Measurements from ENCODE around the gene LRBA.

Gene LRBA

DNA sequence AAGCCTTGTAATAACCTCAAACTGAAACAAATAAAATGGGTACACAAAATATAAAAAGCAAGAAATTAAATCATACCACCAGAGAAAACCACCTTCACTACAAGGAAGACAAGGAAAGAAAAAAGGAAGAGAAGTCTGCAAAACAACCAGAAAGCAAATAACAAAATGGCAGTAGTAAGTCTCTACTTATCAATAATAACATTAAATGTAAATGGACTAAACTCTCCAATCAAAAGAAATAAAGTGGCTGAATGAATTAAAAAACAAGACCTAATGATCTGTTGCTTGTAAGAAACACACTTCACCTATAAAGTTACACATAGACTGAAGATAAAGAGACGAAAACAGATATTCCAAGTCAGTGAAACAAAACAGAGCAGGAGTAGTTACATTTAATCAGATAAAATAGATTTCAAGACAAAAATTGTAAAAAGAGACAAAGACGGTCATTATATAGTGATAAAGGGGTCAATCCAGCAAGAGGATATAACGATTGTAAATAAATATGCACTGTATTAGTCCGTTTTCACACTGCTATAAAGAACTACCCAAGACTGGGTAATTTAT lies 289.0 kb downstream of the LRBA start:
- DNase-seq (ENCODE audit: low spot score) = no peak

GRCh38 chr4:150723727-150724411 lies 291.2 kb downstream of the LRBA start:
- DNase-seq (ENCODE audit: low spot score) = no peak

DNA sequence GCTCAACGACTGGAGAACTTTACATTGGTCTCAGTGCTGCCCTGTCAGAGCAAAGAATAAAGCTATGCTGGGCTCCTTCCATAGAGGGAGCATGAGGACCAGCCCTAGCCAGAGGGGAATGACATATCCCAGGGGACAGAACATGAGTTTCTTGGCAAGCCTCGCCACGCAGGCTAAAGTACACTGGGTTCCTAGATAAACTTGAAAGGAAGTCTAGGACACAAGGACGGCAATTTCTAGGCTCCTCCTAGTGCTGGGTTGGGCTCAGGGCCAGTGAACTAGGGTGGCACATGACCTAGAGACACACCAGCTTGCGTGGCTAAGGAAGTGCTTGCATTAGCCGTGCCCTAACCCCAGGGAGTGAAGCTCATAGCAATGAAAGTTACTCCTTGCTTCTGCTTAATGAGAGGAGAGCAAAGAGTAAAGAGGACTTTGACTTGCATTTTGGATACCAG lies 292.1 kb downstream of the LRBA start:
- DNase-seq (ENCODE audit: low spot score) = no peak

- no peak for DNase-seq (ENCODE audit: low spot score)
Measured at GRCh38 chr4:150720973-150721518, 294.0 kb downstream of the LRBA start.

DNA sequence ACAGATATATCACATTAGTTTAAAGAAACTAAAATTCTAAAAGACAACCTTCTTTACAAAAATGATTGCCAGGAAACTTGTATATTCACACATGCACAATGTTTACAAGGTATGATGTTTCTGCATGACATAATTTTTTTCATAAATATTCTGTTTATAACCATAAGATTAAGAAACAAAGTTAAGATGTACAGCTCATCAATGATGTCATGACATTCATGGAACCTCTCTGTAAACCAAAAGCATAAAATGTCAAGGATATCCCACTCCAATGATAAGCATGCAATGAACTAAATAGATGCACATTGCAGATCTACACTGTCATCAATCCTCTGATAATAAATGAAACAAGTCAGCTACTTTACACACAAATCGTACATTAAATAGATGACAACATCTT lies 297.1 kb downstream of the LRBA start:
- DNase-seq (ENCODE audit: low spot score) = no peak

- DNase-seq (ENCODE audit: low spot score) = no peak
Measured at GRCh38 chr4:150714462-150715438, 300.3 kb downstream of the LRBA start.

GRCh38 chr4:150713251-150713650 lies 301.8 kb downstream of the LRBA start:
- no peak for DNase-seq (ENCODE audit: low spot score)

- no peak for DNase-seq (ENCODE audit: low spot score)
Measured at GRCh38 chr4:150710770-150711375, 304.2 kb downstream of the LRBA start.

GRCh38 chr4:150708004-150708403 lies 307.1 kb downstream of the LRBA start:
- DNase-seq (ENCODE audit: low spot score) = no peak

DNA sequence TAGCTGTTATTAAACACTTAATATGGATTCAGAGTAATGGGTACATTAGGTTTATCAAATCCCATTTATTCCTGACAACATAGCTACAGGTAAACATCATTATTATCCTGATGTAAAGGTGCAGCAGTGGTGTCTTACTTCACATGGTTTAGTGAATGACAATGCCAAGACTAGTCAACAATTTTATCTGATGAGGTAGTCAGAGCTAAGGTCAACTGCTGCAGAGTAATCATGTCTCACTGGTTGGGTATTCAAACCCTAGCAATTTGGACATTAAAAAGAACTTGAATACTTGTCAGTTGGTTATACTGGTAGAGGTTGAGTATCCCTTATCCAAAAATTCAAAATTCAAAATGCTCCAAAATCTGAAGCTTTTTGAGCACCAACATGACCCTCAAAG lies 315.5 kb downstream of the LRBA start:
- no peak for DNase-seq (ENCODE audit: low spot score)

- no peak for DNase-seq (ENCODE audit: low spot score)
Measured at GRCh38 chr4:150695162-150695561, 319.9 kb downstream of the LRBA start.

DNA sequence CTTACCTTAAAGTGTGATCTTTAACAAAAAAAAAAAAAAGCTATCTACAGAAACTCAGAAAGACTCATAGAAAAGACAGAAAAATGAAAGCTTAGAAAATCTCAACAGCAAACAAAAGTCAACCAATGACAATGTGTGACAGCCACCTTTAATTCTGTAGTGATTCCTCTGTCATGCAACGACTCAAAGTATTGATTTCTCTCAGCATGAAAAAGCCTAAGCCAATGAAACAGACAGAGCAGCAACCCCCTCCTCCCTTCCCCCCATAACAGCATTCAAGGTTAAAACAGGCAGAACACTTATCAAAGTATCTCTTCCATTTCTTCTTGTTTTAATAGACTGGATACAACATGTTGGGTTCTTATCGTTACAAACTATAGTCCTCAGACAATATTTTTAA lies 320.6 kb downstream of the LRBA start:
- DNase-seq (ENCODE audit: low spot score) = no peak

DNA sequence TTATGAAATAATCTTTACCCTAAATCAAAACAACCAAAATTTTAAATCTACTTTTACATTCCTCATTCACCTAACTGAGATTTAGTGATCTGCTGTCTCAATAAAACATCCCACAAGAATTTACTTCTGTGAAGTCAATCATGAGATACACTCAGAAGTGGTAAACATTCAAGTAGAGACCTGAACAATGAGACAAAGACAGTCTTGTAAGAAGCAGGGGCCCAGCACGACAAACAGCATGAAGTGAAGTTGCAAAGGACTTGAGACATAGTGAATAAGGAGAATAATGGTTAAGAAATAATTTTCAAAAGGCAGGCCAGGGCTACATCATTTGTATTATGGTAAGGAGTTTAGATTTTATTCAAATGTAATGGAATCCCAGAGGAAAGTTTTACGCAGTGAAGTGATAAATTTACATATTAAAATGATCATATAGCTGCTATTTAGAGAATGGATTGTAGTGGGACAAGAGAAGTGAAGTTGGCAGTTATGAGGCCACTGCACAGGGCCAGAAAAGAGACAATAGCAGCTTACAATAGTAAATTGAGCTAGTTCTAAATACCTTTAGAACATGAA lies 331.2 kb downstream of the LRBA start:
- no peak for DNase-seq (ENCODE audit: low spot score)

GRCh38 chr4:150682126-150682525 lies 333.0 kb downstream of the LRBA start:
- no peak for DNase-seq (ENCODE audit: low spot score)

DNA sequence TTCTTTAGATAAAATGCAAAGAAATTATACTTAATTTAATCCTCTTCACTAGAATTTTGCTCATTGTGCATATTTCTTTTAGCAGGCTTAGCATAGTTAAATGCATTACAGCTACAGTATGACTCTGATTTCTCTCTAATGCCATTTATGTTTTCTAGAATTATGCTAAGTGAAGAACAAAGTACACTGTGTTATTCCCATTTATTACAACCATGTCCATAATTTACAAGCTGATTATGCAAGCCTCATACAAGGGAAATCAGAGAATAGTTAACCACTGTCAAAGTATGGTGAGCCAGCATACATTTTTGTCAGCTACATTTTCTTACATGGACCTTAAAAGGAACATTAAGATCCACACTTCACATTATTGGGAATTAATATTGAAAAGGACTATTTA lies 334.0 kb downstream of the LRBA start:
- no peak for DNase-seq (ENCODE audit: low spot score)

- no peak for DNase-seq (ENCODE audit: low spot score)
Measured at GRCh38 chr4:150680651-150681050, 334.4 kb downstream of the LRBA start.

DNA sequence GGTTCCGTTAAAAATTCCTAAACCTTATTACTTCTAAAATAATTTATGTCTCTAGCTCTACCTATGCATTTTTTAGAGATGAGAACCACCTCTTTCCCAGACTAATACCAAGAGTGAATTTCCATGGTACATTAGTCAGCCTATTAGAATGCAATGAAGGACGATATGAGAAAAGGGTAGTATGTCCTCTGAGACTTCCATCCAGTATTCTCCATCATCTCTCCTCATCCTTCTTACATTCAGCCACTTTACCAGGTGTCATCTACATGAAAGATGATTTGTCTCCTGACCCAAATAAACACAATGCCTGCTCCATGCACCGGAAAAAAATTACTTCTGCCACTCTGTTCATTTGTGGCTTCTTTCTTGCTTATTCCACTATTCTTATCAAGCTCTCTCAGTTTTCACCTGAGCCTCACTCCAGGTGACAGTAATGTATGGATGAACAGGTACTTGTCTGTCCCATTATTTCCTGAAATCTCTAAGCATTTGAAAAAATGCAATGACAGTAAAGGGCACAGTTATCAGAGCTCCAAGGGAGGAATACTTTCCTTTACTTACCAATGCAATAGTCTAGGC lies 335.2 kb downstream of the LRBA start:
- DNase-seq (ENCODE audit: low spot score) = no peak

DNA sequence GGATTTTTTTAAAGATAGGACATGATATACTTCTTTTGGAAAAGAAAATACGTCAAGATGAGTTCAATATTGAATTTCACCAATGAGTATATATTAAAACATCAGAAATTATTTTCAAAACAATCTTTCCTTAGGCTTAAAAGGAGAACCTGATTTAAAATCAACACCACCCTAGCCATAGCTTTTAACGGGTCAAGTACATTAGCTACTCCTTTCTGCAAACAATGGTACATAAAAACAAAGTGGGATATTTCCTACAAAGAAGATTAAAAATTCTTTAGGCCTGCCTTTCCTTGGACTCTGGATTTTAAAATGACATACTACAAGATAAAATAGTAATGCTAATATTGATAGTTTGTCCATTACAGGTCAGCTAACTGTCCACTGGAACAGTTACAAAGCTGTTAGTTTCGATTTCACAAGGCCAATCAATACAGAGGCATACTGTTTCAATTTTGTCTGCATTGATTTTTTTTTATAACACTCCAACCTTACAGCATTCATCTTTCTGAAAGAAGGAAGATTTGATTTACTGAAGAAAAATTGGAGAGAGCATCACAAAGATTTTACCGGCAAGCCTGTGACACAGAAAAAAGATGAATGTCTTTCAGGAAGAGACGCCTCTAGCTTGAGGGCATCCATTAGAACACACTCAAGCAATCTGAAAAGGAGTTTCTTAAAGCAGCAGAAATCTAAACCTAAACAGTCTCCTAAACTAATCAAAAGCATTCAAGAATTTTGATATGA lies 335.9 kb downstream of the LRBA start:
- no peak for DNase-seq (ENCODE audit: low spot score)

DNA sequence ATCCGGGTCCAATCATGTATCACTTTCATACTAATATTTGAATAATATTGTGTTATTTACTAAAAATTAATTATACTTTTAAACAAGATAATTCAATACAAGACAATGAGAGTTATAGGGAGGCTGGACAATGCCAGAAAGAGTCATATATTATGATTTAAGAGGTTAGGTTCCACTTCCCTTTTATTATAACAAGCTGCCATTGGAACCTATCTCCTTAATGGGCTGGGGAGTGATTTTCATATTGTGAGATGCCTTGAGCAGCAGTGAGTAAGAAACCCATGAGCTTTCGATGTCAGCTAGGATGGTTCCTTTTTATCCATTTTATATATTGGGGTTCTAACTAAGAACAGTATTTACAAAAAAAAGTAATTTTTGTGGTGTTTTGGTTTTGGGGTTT lies 341.3 kb downstream of the LRBA start:
- no peak for DNase-seq (ENCODE audit: low spot score)

GRCh38 chr4:150668824-150669223 lies 346.3 kb downstream of the LRBA start:
- no peak for DNase-seq (ENCODE audit: low spot score)

- no peak for DNase-seq (ENCODE audit: low spot score)
Measured at GRCh38 chr4:150664935-150665334, 350.1 kb downstream of the LRBA start.
